GM23248 (cell line): Measurements from ENCODE around the gene FAM83G.

ENCODE experiments used
- EZH2 ChIP-seq: fragments of 200-600 bp; sonication (generic); IDR thresholded peaks from 2 replicates; pipeline ENCODE4 v1.6.1; 2018; ENCODE audit warnings: antibody characterized with exemption, mild to moderate bottlenecking; ENCODE audit not compliant: insufficient read depth, poor library complexity, severe bottlenecking
- EZH2phosphoT487 ChIP-seq: fragments of 200-600 bp; sonication (generic); IDR thresholded peaks from 2 replicates; pipeline ENCODE4 v1.6.1; 2018; ENCODE audit warnings: antibody characterized with exemption, moderate library complexity, mild to moderate bottlenecking, low read depth; ENCODE audit not compliant: insufficient read depth

DNA sequence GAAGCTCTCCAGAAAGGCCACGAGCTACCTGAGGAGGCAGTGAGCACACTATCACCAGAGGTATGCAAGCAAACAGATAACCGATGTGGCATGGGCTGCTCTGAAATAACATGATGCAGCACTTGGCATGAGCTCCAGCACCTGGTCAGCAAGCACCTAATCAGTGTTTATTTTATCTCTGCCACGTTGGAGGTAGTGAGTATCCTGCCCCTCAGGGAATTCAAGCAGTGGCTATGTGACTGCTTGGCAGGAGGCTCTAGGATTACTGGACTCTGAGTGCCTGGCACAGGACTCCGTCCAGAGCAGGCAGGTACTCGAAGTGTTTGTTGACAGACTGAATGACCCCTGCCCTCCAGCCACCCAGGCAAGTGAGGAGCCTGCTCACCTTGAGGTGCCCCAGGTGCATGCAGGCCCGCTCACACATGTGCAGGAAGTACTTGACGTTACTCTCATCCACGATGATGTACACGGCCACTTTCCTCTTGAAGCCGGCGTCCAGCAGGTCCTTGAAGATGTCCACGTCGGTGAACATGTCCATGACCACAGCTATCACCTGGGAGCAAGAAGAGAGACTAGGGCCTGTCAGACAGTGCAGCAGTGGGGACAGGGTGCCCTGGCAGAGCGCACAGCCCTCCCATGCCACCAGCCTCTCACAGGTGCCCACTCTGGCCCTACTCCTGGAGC is 16.6 kb downstream of the FAM83G start:
- TF ChIP-seq EZH2 (no peak), EZH2phosphoT487 (no peak)
